T-cell (primary cell): ENCODE measurements around the gene ZNF679. TPM values are rescaled to one million over a fixed set of nuclear protein-coding genes. Genes with fewer than 3 reads are reported as not detected.
"Not testable (repeated sequence)": the region's sequence is repeated elsewhere in the genome, so short reads cannot be mapped to it uniquely, and the experiment has no call there.

ENCODE experiments used
- ATAC-seq, 4 experiments: fragments of 200-7000 bp in 3 of 4; fragments of 150-1000 bp in 1 of 4; cut with Tn5 transposase; replicated peaks in 1 of 4; 1 replicate in 3 of 4; 2 replicates in 1 of 4; pipeline ENCODE4 v1.10.0; 2021; ENCODE audit warnings: moderate library complexity in 3 of 4, mild to moderate bottlenecking in 2 of 4, moderate number of reproducible peaks in 1 of 4
- CTCF ChIA-PET, 2 donors: fragments of 300-600 bp; sonication (Branson Sonifier 250); formaldehyde crosslinking; loops; one replicate each; lab custom pipeline; 2022; ENCODE audit warnings: antibody characterized with exemption in 2 of 2; lab: Charles Lee
- POLR2A ChIA-PET, 2 donors: fragments of 300-600 bp; sonication (Branson Sonifier 250); formaldehyde crosslinking; loops; one replicate each; lab custom pipeline; 2022; ENCODE audit warnings: antibody characterized with exemption in 2 of 2; lab: Charles Lee
- DNase-seq, 35 experiments: peaks; one replicate each; pipeline versions ENCODE4 v3.0.0 to v3.0.0-alpha.2; 2013 to 2023
- H3K27ac ChIP-seq: one replicate; pipeline ENCODE4 v1.5.1; 2013; ENCODE audit warnings: low read length
- H3K27me3 ChIP-seq, 2 experiments: replicated peaks in 1 of 2; 1 replicate in 1 of 2; 2 replicates in 1 of 2; pipeline versions ENCODE4 v1.6.1 to v1.7.0; 2013; ENCODE audit warnings: low read length in 1 of 2, mixed read lengths in 1 of 2; ENCODE audit not compliant: control insufficient read depth in 2 of 2, insufficient read depth in 2 of 2; ENCODE audit errors: extremely low read depth in 1 of 2
- H3K36me3 ChIP-seq, 2 donors: 1 replicate in 1 of 2; 2 replicates in 1 of 2; pipeline versions ENCODE4 v1.6.1 to v1.7.0; 2013; ENCODE audit warnings: low read length in 1 of 2; ENCODE audit not compliant: control insufficient read depth in 2 of 2, insufficient read depth in 1 of 2; ENCODE audit errors: extremely low read depth in 1 of 2
- H3K4me1 ChIP-seq, 2 experiments: 1 replicate in 1 of 2; 2 replicates in 1 of 2; pipeline versions ENCODE4 v1.6.1 to v1.7.0; 2013; ENCODE audit warnings: low read length in 2 of 2, mixed read lengths in 1 of 2; ENCODE audit not compliant: insufficient read depth in 2 of 2, control insufficient read depth in 1 of 2; ENCODE audit errors: extremely low read depth in 1 of 2
- H3K4me3 ChIP-seq, 2 donors: 1 replicate in 1 of 2; 2 replicates in 1 of 2; pipeline versions ENCODE4 v1.5.1 to v1.7.0; 2013; ENCODE audit warnings: mild to moderate bottlenecking in 2 of 2, low read length in 1 of 2, moderate library complexity in 1 of 2; ENCODE audit not compliant: control insufficient read depth in 1 of 2; ENCODE audit errors: extremely low read depth in 1 of 2
- H3K9me3 ChIP-seq: 2 replicates; pipeline ENCODE4 v1.7.0; 2013
- H3K27ac Mint-ChIP-seq, 2 donors: one replicate each; pipeline ENCODE4 v1.8.0; 2020 to 2021; ENCODE audit warnings: mild to moderate bottlenecking in 2 of 2, mixed read lengths in 2 of 2
- H3K27me3 Mint-ChIP-seq, 2 donors: one replicate each; pipeline ENCODE4 v1.8.0; 2021 to 2022; ENCODE audit warnings: mixed read lengths in 2 of 2
- H3K36me3 Mint-ChIP-seq: one replicate; pipeline ENCODE4 v1.8.0; 2021; ENCODE audit warnings: mixed read lengths
- H3K4me1 Mint-ChIP-seq, 3 donors: one replicate each; pipeline ENCODE4 v1.8.0; 2020 to 2022; ENCODE audit warnings: mixed read lengths in 3 of 3, mild to moderate bottlenecking in 1 of 3
- H3K4me3 Mint-ChIP-seq, 3 donors: one replicate each; pipeline ENCODE4 v1.8.0; 2020 to 2022; ENCODE audit warnings: mild to moderate bottlenecking in 3 of 3, mixed read lengths in 3 of 3, moderate library complexity in 3 of 3
- H3K9me3 Mint-ChIP-seq, 3 donors: one replicate each; pipeline ENCODE4 v1.8.0; 2020 to 2022; ENCODE audit warnings: mixed read lengths in 3 of 3
- WGBS: methylation state at CpG from one replicate; pipeline ENCODE4 v1.1.5; 2013; ENCODE audit warnings: missing lambda C conversion rate; ENCODE audit not compliant: insufficient coverage; 5-methylcytosine and 5-hydroxymethylcytosine counted together
- total RNA-seq, 35 experiments: library from RNA in 6 of 35; stranded (reverse) in 6 of 35; fragments of 120-200 nt in 1 of 35; gene quantifications; one replicate each; pipeline versions ENCODE4 v1.2.1 to v1.2.4 and lab custom pipeline; 2013 to 2026

The ZNF679 gene
- total RNA-seq (not detected), total RNA-seq (lab: John Stamatoyannopoulos, UW) (0 reads per million in 29 experiments)
- not detected for total RNA-seq (2013)

DNA sequence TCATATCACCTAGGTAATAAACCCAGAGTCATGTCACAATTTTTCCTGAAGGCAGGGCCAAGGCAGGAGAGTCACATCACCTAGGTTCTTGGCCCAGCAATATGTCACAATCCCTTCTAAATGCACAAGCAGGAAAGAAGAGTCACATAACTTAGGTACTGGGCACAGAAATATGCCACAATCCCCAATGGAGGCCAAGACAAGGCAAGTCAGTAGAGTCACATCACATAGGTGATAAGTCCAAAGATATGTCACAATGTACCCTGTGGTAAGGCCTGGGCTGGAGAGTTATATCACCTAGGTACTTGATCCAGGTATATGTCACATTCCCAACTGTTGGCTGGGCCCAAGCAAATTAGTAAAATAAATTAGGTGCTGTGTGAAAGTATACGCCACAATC, at the start of gene ZNF679:
TSS of gene ZNF679 (plus strand) at position 301 of the 400 bp plus-strand sequence. CDS start 20,644 bp downstream, outside the sequence.
- H3K36me3 ChIP-seq, H3K27me3 ChIP-seq, H3K4me3 Mint-ChIP-seq, DNase-seq, H3K36me3 Mint-ChIP-seq, H3K4me1 ChIP-seq, H3K27ac ChIP-seq, H3K27ac Mint-ChIP-seq, H3K27me3 Mint-ChIP-seq, H3K9me3 ChIP-seq, POLR2A ChIA-PET, H3K4me1 Mint-ChIP-seq, ATAC-seq, CTCF ChIA-PET, H3K4me3 ChIP-seq: not testable (repeated sequence)
- no CpG with 5 or more reads among the region's 1 CpG for WGBS
- H3K9me3 Mint-ChIP-seq: peaks cover 24 to 60% (median 41%) of the 10 kb centered on the region in 3 donors

GRCh38 chr7:64180989-64181388, 47.3 kb upstream of the ZNF679 start:
- no peaks in the 10 kb centered on the region for H3K36me3 Mint-ChIP-seq
- WGBS: 44% methylated on average over 3 of the region's 4 CpGs
- H3K36me3 ChIP-seq: no peaks in the 10 kb centered on the region
- CTCF ChIA-PET: interaction anchor here in 1 of 2 donors (0.6 kb wide), 1 partner anchor 8 kb away, joined by 3 read pairs; no protein-coding TSS in a partner anchor
- peaks cover 7 to 16% of the 10 kb centered on the region in 2 donors for H3K27me3 Mint-ChIP-seq
- no peak overlapping the region for H3K4me3 ChIP-seq
- no peak overlapping the region for H3K27ac Mint-ChIP-seq
- ATAC-seq (no peak), DNase-seq (peak in 1 of 35 experiments; percentile 20)
- H3K9me3 ChIP-seq: no peaks in the 10 kb centered on the region
- peaks cover 0 to 7% (median 6%) of the 10 kb centered on the region in 3 donors for H3K9me3 Mint-ChIP-seq
- H3K4me3 Mint-ChIP-seq: no peak overlapping the region
- POLR2A ChIA-PET: interaction anchor here in 1 of 2 donors (0.6 kb wide), 1 partner anchor 1299 kb away, joined by 10 read pairs; no protein-coding TSS in a partner anchor
- H3K27me3 ChIP-seq: peaks cover 0 to 12% of the 10 kb centered on the region in 2 experiments
- H3K4me1 ChIP-seq: peaks cover 0 to 7% of the 10 kb centered on the region in 2 experiments
- no peaks in the 10 kb centered on the region for H3K4me1 Mint-ChIP-seq
- no peak overlapping the region for H3K27ac ChIP-seq

DNA sequence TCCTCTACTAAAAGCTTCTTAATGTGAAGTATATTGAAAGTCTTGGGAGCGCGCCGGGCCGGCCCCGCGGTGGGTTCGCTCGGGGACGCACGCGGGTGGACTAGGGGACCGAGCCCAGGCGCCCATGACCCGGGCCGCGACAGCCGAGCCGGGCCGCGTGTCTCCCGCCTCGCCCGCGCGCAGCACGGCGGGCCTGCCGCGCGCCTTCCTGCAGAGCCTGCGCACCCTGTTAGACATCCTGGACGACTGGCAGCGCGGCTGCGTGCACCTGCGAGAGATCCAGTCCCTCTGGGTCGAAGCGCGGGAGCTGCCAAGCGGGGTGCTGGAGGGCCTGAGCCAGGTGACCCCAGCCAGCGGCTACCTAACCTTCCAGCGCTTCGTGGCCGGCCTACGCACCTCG, 46.7 kb upstream of the ZNF679 start:
- Histone ChIP-seq H3K27me3 (peaks cover 0 to 12% of the 10 kb centered on the region in 2 experiments), H3K9me3 (no peaks in the 10 kb centered on the region), H3K27ac (no peak overlapping the region), H3K4me3 (no peak overlapping the region), H3K4me1 (peaks cover 0 to 7% of the 10 kb centered on the region in 2 experiments), H3K36me3 (no peaks in the 10 kb centered on the region)
- no peaks in the 10 kb centered on the region for H3K4me1 Mint-ChIP-seq
- peaks cover 0 to 11% (median 6%) of the 10 kb centered on the region in 3 donors for H3K9me3 Mint-ChIP-seq
- no peak overlapping the region for H3K27ac Mint-ChIP-seq
- H3K27me3 Mint-ChIP-seq: peaks cover 7 to 16% of the 10 kb centered on the region in 2 donors
- no peak for DNase-seq
- H3K36me3 Mint-ChIP-seq: no peaks in the 10 kb centered on the region
- WGBS: 63% methylated on average over 41 of the region's 46 CpGs
- ChIA-PET CTCF (no interaction called here), POLR2A (no interaction called here)
- no peak for ATAC-seq
- H3K4me3 Mint-ChIP-seq: no peak overlapping the region

DNA sequence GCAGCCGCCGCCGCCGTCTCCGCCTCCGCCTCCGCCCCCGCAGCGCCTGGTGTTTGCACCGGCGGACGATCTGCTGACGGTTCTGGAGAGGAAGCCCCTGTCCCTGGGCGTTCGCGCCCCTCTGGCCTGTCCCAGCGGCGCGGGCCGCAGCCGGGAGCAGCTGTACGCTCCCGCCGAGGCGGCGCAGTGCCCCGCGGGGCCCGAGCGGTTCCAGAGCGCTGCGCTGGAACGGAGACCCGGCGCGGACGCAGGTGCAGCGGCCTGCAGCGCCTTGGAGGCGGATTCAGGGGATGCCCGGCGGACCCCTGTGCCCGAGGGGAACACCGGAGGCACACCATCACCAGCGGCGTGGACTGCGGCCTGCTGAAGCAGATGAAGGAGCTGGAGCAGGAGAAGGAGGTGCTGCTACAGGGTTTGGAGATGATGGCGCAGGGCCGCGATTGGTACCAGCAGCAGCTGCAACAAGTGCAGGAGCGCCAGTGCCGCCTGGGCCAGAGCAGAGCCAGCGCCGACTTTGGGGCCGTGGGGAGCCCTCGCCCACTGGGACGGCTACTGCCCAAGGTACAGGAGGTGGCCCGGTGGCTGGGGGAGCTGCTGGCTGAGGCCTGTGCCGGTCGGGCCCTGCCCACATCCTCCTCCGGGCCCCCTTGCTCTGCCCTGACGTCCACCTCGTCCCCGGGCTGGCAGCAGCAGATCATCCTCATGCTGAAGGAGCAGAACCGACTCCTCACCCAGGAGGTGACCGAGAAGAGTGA, 46.1 kb upstream of the ZNF679 start:
- Mint-ChIP-seq H3K4me3 (no peak overlapping the region), H3K4me1 (no peaks in the 10 kb centered on the region), H3K27me3 (peaks cover 7 to 16% of the 10 kb centered on the region in 2 donors), H3K9me3 (peaks cover 0 to 14% (median 10%) of the 10 kb centered on the region in 3 donors), H3K27ac (no peak overlapping the region), H3K36me3 (no peaks in the 10 kb centered on the region)
- CTCF ChIA-PET: interaction anchor here (0.7 to 1.2 kb wide), 2 partner anchors 444 to 445 kb away, joined by 3 read pairs; no protein-coding TSS in a partner anchor
- 55% methylated on average over 63 of the region's 66 CpGs for WGBS
- H3K27ac ChIP-seq: no peak overlapping the region
- POLR2A ChIA-PET: no interaction called here
- peaks cover 0 to 12% of the 10 kb centered on the region in 2 experiments for H3K27me3 ChIP-seq
- no peaks in the 10 kb centered on the region for H3K36me3 ChIP-seq
- no peaks in the 10 kb centered on the region for H3K9me3 ChIP-seq
- no peak overlapping the region for H3K4me3 ChIP-seq
- H3K4me1 ChIP-seq: peaks cover 0 to 7% of the 10 kb centered on the region in 2 experiments
- DNase-seq (no peak), ATAC-seq (no peak)

DNA sequence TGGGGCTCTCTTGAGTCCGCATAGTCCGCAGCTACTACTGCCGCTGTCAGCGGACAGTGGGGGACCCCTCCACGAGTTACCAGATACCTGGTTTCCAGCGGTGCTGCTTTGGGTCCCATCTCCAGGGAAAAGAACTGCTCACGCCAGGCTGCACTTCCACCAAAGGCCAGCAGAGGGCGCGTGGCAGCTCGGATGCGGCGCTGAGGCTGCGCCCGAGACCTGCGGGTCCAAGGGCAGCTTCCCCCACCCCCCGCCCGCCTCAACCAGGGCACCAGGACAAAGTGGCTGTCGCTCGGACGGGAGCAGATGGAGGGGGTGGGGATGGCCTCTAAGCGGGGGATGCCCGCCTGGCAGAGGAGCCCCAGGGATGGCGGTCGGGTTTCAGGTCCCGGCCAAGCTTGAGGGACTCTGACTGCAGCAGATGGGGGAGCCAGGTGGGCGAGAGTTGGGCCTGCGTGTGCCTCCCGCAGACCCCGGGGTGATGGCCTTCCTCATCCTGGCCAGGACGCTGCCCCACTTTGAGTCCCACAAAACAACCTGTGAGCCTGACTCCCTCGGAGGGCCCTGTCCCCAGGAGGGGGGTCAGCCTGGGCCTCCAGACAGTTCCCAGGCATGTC, 45.0 kb upstream of the ZNF679 start:
- no peak overlapping the region for H3K27ac ChIP-seq
- no peaks in the 10 kb centered on the region for H3K36me3 ChIP-seq
- 49% methylated on average over 19 of the region's 31 CpGs for WGBS
- no peaks in the 10 kb centered on the region for H3K36me3 Mint-ChIP-seq
- ATAC-seq (no peak), DNase-seq (peak in 25 of 35 experiments; percentile 2 to 61 (median 22))
- H3K4me3 ChIP-seq: no peak overlapping the region
- peaks cover 7 to 16% of the 10 kb centered on the region in 2 donors for H3K27me3 Mint-ChIP-seq
- peaks cover 0 to 12% of the 10 kb centered on the region in 2 experiments for H3K27me3 ChIP-seq
- H3K4me1 Mint-ChIP-seq: no peaks in the 10 kb centered on the region
- CTCF ChIA-PET: interaction anchor here (0.7 to 1.2 kb wide), 2 partner anchors 443 kb away, joined by 3 read pairs; no protein-coding TSS in a partner anchor
- no peak overlapping the region for H3K4me3 Mint-ChIP-seq
- no peaks in the 10 kb centered on the region for H3K9me3 ChIP-seq
- peaks cover 0 to 7% of the 10 kb centered on the region in 2 experiments for H3K4me1 ChIP-seq
- POLR2A ChIA-PET: no interaction called here
- H3K9me3 Mint-ChIP-seq: peaks cover 0 to 15% (median 10%) of the 10 kb centered on the region in 3 donors
- no peak overlapping the region for H3K27ac Mint-ChIP-seq

DNA sequence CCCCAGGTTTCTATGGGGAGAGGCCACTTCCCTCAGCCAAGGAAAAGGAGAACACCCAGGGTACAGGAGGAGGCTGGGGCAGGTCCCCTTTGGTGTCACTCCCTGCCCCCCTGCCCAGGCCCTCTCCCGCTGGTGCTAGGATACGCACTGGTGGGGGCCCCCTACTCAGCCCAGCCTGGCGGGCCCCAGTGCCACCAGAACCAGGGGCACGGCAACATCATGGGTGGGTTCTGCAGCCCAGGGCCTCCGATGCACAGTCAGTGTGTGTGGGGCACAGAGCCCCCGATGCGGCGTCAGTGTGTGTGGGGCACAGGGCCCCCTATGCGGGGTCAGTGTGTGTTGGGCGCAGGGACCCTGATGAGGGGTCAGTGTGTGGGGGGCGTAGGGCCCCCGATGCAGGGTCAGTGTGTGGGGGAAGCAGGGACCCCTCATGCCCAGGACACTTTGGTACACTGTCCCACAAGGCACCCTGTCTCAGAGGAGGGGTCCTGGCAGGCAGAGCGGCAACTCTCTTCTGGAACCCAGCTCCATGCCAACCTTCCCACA, 44.4 kb upstream of the ZNF679 start:
- H3K9me3 Mint-ChIP-seq: peaks cover 0 to 14% (median 11%) of the 10 kb centered on the region in 3 donors
- no peaks in the 10 kb centered on the region for H3K4me1 Mint-ChIP-seq
- Histone ChIP-seq H3K4me3 (no peak overlapping the region), H3K4me1 (peaks cover 0 to 7% of the 10 kb centered on the region in 2 experiments), H3K9me3 (no peaks in the 10 kb centered on the region), H3K27me3 (peaks cover 0 to 12% of the 10 kb centered on the region in 2 experiments), H3K27ac (no peak overlapping the region), H3K36me3 (no peaks in the 10 kb centered on the region)
- H3K36me3 Mint-ChIP-seq: no peaks in the 10 kb centered on the region
- peaks cover 7 to 16% of the 10 kb centered on the region in 2 donors for H3K27me3 Mint-ChIP-seq
- DNase-seq (no peak), ATAC-seq (no peak)
- 96% methylated on average over 7 of the region's 13 CpGs for WGBS
- POLR2A ChIA-PET: no interaction called here
- no peak overlapping the region for H3K27ac Mint-ChIP-seq
- CTCF ChIA-PET: interaction anchor here in 1 of 2 donors (1.2 kb wide), 1 partner anchor 442 kb away, joined by 3 read pairs; no protein-coding TSS in a partner anchor
- no peak overlapping the region for H3K4me3 Mint-ChIP-seq
